Mesothelial cell of epicardium (in vitro differentiated cells): ENCODE data around the gene ARAP1. TPM values are rescaled to one million over a fixed set of nuclear protein-coding genes. Genes with fewer than 3 reads are reported as not detected.

Experiments used
- DNase-seq, 2 experiments: peaks; one replicate each; pipeline ENCODE4 v3.0.0; 2021; ENCODE audit warnings: low spot score in 2 of 2; ENCODE audit not compliant: unreplicated experiment in 2 of 2
- H3K27ac Mint-ChIP-seq: 2 replicates; pipeline ENCODE4 v1.8.0; 2021; ENCODE audit warnings: mixed read lengths
- H3K27me3 Mint-ChIP-seq: 2 replicates; pipeline ENCODE4 v1.8.0; 2021; ENCODE audit warnings: low read depth, mixed read lengths
- H3K36me3 Mint-ChIP-seq: 2 replicates; pipeline ENCODE4 v1.8.0; 2021; ENCODE audit warnings: mixed read lengths
- H3K4me1 Mint-ChIP-seq: 2 replicates; pipeline ENCODE4 v1.8.0; 2021; ENCODE audit warnings: mixed read lengths
- H3K4me3 Mint-ChIP-seq: 2 replicates; pipeline ENCODE4 v1.8.0; 2021; ENCODE audit warnings: mild to moderate bottlenecking, moderate library complexity, mixed read lengths
- H3K9me3 Mint-ChIP-seq: 2 replicates; pipeline ENCODE4 v1.8.0; 2021; ENCODE audit warnings: mixed read lengths
- total RNA-seq: library from RNA; stranded (reverse); gene quantifications from 3 replicates; pipeline ENCODE4 v1.2.1, GENCODE V29; 2021
- TF ChIP-seq, protein P1 (sequence below): fragments of 200-600 bp; sonication (generic); IDR thresholded peaks from one replicate; pipeline ENCODE4 v1.5.0; 2021; ENCODE audit warnings: antibody characterized with exemption; ENCODE audit not compliant: unreplicated experiment

The ARAP1 gene
- total RNA-seq, 1 donor from 2014 or later: 155 TPM

DNA sequence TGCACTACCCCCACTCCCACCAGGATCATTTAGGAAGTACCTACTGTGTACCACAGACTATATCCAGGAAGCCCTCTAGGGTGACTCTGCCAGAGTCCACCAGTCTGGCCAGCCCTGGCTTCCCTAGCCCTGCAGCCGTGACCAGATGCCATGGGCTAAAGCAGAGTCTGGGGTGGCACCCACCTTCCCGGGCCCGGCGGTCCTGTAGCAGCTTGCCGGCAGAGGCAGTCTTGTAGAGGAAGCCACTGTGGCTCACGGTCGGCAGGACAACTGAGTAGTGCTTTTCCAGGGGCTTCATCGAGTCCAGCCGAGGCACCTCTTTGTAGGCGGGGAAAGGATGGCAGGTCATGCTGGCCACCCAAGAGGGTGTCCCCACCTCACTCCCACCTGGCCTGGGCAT lies 50.7 kb downstream of the ARAP1 start:
- Mint-ChIP-seq H3K9me3 (no peaks in the 10 kb centered on the region), H3K4me3 (no peak overlapping the region), H3K27ac (no peak overlapping the region), H3K36me3 (peaks cover 32% of the 10 kb centered on the region), H3K27me3 (no peaks in the 10 kb centered on the region), H3K4me1 (peaks cover 31% of the 10 kb centered on the region)
- TF ChIP-seq, protein P1, sequence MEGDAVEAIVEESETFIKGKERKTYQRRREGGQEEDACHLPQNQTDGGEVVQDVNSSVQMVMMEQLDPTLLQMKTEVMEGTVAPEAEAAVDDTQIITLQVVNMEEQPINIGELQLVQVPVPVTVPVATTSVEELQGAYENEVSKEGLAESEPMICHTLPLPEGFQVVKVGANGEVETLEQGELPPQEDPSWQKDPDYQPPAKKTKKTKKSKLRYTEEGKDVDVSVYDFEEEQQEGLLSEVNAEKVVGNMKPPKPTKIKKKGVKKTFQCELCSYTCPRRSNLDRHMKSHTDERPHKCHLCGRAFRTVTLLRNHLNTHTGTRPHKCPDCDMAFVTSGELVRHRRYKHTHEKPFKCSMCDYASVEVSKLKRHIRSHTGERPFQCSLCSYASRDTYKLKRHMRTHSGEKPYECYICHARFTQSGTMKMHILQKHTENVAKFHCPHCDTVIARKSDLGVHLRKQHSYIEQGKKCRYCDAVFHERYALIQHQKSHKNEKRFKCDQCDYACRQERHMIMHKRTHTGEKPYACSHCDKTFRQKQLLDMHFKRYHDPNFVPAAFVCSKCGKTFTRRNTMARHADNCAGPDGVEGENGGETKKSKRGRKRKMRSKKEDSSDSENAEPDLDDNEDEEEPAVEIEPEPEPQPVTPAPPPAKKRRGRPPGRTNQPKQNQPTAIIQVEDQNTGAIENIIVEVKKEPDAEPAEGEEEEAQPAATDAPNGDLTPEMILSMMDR: no peak
- no peak for DNase-seq

DNA sequence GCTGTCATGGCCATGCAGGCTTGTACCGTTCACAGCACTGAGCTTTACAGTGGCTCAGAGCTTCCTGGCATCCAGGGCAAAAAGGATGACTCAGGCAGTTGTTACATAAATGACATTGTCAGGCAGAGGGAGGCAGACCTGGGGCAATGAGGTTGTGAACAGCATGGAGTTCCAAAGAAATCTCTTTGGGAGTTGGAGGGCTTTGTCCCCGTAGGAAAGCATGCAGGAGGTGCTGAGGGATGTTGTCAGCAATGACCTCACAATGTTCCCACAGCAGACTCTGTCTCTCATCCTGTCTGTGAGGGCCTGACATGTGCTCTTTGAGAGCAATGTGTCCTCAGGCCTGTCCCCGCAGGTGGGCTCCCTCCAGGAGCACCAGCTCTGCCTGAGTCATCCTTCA lies 52.1 kb downstream of the ARAP1 start:
- Mint-ChIP-seq H3K27ac (no peak overlapping the region), H3K4me1 (peaks cover 22% of the 10 kb centered on the region), H3K4me3 (no peak overlapping the region), H3K27me3 (no peaks in the 10 kb centered on the region), H3K9me3 (no peaks in the 10 kb centered on the region), H3K36me3 (peaks cover 32% of the 10 kb centered on the region)
- DNase-seq: no peak
- TF ChIP-seq, protein P1: no peak

DNA sequence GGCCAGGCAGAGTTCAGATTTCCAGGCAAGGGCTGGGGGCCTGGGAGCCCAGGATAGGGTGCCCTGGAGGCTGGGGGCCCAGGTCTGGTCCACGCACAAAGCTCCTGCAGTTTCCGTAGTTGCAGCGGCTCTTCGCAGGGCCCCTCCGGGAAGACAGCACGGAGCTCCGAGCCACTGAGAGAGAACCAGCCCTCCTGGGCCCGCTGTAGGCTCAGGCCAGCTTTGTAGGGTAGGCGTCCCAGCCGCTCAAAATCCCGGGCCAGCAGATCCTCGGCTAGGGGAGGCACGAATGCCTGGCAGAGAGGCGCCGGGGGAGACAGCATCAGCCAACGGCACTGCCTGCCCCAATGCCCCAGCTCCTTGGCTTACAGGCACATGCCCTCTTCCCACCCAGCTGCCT lies 54.4 kb downstream of the ARAP1 start:
- Mint-ChIP-seq H3K27ac (no peak overlapping the region), H3K4me1 (peaks cover 8% of the 10 kb centered on the region), H3K27me3 (no peaks in the 10 kb centered on the region), H3K36me3 (peaks cover 42% of the 10 kb centered on the region), H3K9me3 (no peaks in the 10 kb centered on the region), H3K4me3 (no peak overlapping the region)
- TF ChIP-seq, protein P1: no peak
- no peak for DNase-seq

DNA sequence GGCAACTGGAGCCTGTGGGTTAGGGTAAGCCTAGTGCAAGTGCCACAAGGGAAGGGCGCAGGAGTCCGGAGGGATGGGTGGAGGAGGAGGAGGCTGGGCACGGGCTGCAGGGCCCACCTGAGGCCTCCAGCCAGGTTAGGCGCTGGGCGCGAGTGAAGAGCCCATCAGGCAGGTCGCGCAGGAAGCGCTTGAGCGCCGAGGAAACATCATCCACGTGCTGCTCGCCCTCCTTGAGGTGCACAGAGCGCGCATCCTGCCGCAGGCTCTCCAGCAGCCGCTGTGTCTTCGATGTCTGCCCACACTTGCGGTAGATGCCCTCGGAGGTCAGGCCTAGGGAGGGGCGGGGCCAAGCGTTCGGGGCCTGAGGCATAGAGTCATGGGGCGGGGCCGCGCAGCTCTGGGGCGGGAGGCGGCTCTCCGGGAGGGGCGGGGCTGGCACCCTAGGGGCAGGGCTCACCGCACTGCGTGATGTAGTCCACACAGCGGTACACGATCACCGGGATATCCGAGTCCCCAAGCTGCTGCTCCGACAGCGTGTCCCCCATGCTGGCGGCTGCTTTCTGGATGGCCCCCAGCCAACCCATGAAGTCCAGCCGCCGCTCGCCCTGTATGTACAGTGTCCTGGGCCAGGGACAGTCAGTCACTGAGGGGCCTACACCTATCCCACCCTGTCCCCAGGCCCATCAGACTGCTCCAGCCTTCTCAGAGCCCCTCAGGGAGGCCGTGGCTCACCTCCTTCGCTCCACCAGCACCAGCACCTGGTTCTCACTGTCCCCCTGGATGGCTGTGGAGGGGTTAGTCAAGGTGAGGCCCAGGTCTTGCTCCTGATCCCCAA lies 55.1 kb downstream of the ARAP1 start:
- peaks cover under 1% of the 10 kb centered on the region for H3K4me1 Mint-ChIP-seq
- no peak overlapping the region for H3K4me3 Mint-ChIP-seq
- no peak for DNase-seq
- TF ChIP-seq, protein P1: no peak
- no peaks in the 10 kb centered on the region for H3K27me3 Mint-ChIP-seq
- H3K27ac Mint-ChIP-seq: no peak overlapping the region
- H3K36me3 Mint-ChIP-seq: peaks cover 45% of the 10 kb centered on the region
- no peaks in the 10 kb centered on the region for H3K9me3 Mint-ChIP-seq

DNA sequence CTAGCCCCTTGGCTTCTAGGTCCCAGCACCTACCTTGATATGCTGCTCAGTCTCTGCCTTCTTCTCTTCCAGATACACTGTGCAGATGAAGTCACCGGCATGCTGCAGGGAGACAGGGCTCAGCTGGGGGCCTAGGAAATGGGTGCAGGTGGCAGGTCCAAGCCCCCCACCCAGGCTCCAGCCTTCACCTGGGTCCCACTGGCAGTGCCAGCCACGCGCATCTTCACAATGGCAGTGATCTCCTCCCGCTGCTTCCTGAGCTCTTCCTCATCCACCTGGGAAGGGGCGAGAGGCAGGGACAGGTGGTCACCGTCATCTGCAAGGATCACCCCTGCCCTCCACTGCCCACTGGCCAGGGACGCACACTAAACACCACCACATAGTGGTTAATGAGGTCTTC lies 56.9 kb downstream of the ARAP1 start:
- TF ChIP-seq, protein P1: no peak
- H3K4me1 Mint-ChIP-seq: no peaks in the 10 kb centered on the region
- H3K36me3 Mint-ChIP-seq: peaks cover 41% of the 10 kb centered on the region

More for the DNA sequence above, 56.9 kb downstream of the ARAP1 start:
- no peak overlapping the region for H3K27ac Mint-ChIP-seq
- DNase-seq: no peak
- H3K9me3 Mint-ChIP-seq: no peaks in the 10 kb centered on the region
- no peak overlapping the region for H3K4me3 Mint-ChIP-seq
- no peaks in the 10 kb centered on the region for H3K27me3 Mint-ChIP-seq
